HG03432 (cell line): ENCODE measurements around the gene MARCHF10.

Experiments
- ATAC-seq: cut with Tn5 transposase; IDR thresholded peaks from one replicate; pipeline ENCODE4 v1.9.1; 2021; ENCODE audit warnings: mild to moderate bottlenecking, moderate library complexity; ENCODE audit not compliant: unreplicated experiment

The MARCHF10 gene

GRCh38 chr17:62822080-62822904 is 14.2 kb upstream of the MARCHF10 start:
- ATAC-seq: no peak

GRCh38 chr17:62821189-62822079 is 13.3 kb upstream of the MARCHF10 start:
- no peak for ATAC-seq

GRCh38 chr17:62819511-62820221 is 11.6 kb upstream of the MARCHF10 start:
- ATAC-seq: no peak

- no peak for ATAC-seq
Observed at GRCh38 chr17:62818526-62818925, 10.4 kb upstream of the MARCHF10 start.

GRCh38 chr17:62816282-62816839 is 8.2 kb upstream of the MARCHF10 start:
- ATAC-seq: no peak

GRCh38 chr17:62809656-62810055 is 1.5 kb upstream of the MARCHF10 start:
- ATAC-seq: no peak

- ATAC-seq: no peak
Observed at GRCh38 chr17:62808576-62808970, 459 bp upstream of the MARCHF10 start.

- no peak for ATAC-seq
Observed at GRCh38 chr17:62805234-62805633, 2.9 kb downstream of the MARCHF10 start.

- no peak for ATAC-seq
Observed at GRCh38 chr17:62804822-62805221, 3.3 kb downstream of the MARCHF10 start.

GRCh38 chr17:62804025-62804424 is 4.1 kb downstream of the MARCHF10 start:
- ATAC-seq: no peak

GRCh38 chr17:62802561-62803205 is 5.4 kb downstream of the MARCHF10 start:
- ATAC-seq: no peak

- no peak for ATAC-seq
Observed at GRCh38 chr17:62801553-62802114, 6.5 kb downstream of the MARCHF10 start.

- ATAC-seq: no peak
Observed at GRCh38 chr17:62800585-62800984, 7.5 kb downstream of the MARCHF10 start.

GRCh38 chr17:62797959-62798358 is 10.2 kb downstream of the MARCHF10 start:
- ATAC-seq: no peak

- ATAC-seq: no peak
Observed at GRCh38 chr17:62796291-62796690, 11.8 kb downstream of the MARCHF10 start.

- ATAC-seq: no peak
Observed at GRCh38 chr17:62794666-62794971, 13.5 kb downstream of the MARCHF10 start.

GRCh38 chr17:62793919-62794665 is 14.0 kb downstream of the MARCHF10 start:
- ATAC-seq: no peak

- no peak for ATAC-seq
Observed at GRCh38 chr17:62792447-62792800, 15.7 kb downstream of the MARCHF10 start.

- no peak for ATAC-seq
Observed at GRCh38 chr17:62791767-62792446, 16.2 kb downstream of the MARCHF10 start.
